AG09309 (cell line): Measurements from ENCODE around the gene BACE2.

ENCODE experiments used
- DNase-seq: peaks from one replicate; pipeline ENCODE4 v3.0.0-alpha.2; 2010; ENCODE audit warnings: low read depth
- H3K4me3 ChIP-seq: 2 replicates; pipeline ENCODE4 v1.5.1; 2011; ENCODE audit warnings: mild to moderate bottlenecking, low read depth, low read length, moderate library complexity; ENCODE audit not compliant: control insufficient read depth
- TF ChIP-seq, protein P1 (sequence below): IDR thresholded peaks from 2 replicates; pipeline ENCODE4 v1.5.1; 2011; ENCODE audit warnings: mild to moderate bottlenecking, low read depth, low read length, inconsistent platforms; ENCODE audit not compliant: insufficient read depth, control insufficient read depth; ENCODE audit errors: missing control alignments

Gene BACE2

GRCh38 chr21:41230497-41230896, 62.5 kb downstream of the BACE2 start:
- H3K4me3 ChIP-seq = no peak overlapping the region

DNA sequence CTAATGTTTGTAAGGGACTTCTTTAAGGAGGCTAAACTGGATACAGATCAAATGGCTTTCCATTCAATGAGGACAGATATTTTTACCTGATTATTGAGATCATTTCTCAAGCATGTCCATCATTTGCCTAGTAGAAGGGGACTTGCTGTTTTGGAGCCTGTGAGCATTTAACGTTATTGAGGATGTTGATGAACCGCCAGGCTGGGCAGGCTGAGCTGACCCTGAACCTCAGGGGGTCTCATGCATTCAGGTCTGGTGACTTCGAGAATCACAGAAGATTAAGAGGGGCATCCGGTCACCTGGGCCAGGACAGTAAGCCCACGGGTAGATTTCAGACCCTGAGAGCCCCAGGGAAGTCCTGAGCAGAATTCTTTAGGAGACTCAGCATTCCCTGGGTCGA, 63.1 kb downstream of the BACE2 start:
- H3K4me3 ChIP-seq = no peak overlapping the region
- DNase-seq = no peak

More at GRCh38 chr21:41230497-41230896, 62.5 kb downstream of the BACE2 start:
- no peak for DNase-seq
- TF ChIP-seq, protein P1, sequence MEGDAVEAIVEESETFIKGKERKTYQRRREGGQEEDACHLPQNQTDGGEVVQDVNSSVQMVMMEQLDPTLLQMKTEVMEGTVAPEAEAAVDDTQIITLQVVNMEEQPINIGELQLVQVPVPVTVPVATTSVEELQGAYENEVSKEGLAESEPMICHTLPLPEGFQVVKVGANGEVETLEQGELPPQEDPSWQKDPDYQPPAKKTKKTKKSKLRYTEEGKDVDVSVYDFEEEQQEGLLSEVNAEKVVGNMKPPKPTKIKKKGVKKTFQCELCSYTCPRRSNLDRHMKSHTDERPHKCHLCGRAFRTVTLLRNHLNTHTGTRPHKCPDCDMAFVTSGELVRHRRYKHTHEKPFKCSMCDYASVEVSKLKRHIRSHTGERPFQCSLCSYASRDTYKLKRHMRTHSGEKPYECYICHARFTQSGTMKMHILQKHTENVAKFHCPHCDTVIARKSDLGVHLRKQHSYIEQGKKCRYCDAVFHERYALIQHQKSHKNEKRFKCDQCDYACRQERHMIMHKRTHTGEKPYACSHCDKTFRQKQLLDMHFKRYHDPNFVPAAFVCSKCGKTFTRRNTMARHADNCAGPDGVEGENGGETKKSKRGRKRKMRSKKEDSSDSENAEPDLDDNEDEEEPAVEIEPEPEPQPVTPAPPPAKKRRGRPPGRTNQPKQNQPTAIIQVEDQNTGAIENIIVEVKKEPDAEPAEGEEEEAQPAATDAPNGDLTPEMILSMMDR = no peak

GRCh38 chr21:41232013-41232412, 64.1 kb downstream of the BACE2 start:
- no peak overlapping the region for H3K4me3 ChIP-seq
- DNase-seq = no peak
- TF ChIP-seq, protein P1 = no peak

More for the DNA sequence above, 63.1 kb downstream of the BACE2 start:
- TF ChIP-seq, protein P1 = no peak

- TF ChIP-seq, protein P1 = no peak
- DNase-seq = no peak
- H3K4me3 ChIP-seq = no peak overlapping the region
These were observed 66.0 kb downstream of the BACE2 start for GRCh38 chr21:41233916-41234315.

DNA sequence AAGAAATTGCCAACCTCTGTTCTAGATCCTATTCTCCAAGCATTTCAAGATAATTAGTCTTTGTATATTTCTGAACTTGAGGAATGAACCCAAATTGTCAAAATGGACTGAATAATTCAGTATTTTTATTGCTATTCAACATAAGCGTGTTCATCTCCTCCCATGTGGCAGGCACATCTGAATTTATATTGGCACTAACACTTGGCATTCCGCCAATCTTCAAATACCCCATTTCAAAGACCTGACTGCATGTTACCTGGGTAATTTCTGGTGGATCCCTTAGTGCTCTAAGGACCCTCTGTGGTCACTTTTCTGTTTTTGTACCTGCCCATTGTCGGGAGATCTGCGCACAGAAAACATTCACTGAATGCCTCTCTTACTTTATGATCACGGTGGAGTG, 66.6 kb downstream of the BACE2 start:
- H3K4me3 ChIP-seq = no peak overlapping the region
- no peak for DNase-seq
- TF ChIP-seq, protein P1 = no peak

DNA sequence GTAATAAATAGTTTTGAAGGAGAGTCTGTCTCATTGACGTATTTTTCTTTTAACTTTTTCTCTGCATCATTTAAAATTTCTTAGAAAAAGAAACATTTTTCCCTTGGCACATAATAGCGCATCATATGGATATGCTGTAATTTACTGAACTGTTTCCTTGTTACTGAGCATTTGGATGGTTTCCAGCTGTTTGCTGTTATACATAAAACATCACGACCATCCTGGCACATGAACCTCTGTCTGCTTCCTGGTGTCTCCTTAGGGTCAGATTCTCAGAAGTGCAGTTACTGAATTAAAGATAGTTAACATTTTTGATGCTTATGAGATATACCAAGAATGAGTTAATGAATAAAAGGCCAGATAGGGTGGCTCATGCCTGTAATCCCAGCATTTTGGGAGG, 67.2 kb downstream of the BACE2 start:
- TF ChIP-seq, protein P1 = no peak
- no peak overlapping the region for H3K4me3 ChIP-seq
- DNase-seq = no peak
